ENCODE data around the gene TIGD2. TPM values are rescaled to one million over a fixed set of nuclear protein-coding genes. Genes with fewer than 3 reads are reported as not detected.

Gene TIGD2
- total and polyA plus RNA-seq, 2 experiments from 2014 or later = 2.1 to 6.7 TPM

- no peaks in the 10 kb centered on the region for H3K27me3 ChIP-seq (ENCODE audit: insufficient read depth)
- H3K27ac ChIP-seq (ENCODE audit: low read depth) = no peak overlapping the region
- no peaks in the 10 kb centered on the region for H4K20me1 ChIP-seq (replicated peaks; ENCODE audit: insufficient read depth)
- Mint-ChIP-seq H3K9me3 (peaks cover 20% of the 10 kb centered on the region; the same call in 2 of the 3 replicates), H3K4me1 (no peaks in the 10 kb centered on the region), H3K27me3 (ENCODE audit: insufficient read depth, low read depth, poor library complexity) (peaks cover 2% of the 10 kb centered on the region), H3K36me3 (ENCODE audit: low read depth) (peaks cover 13% of the 10 kb centered on the region), H3K27ac (no peak overlapping the region), H3K4me3 (no peak overlapping the region)
- 0 out of 2 replicates have a peak, but pooled peaks cover 4% of the 10 kb centered on the region for H3K9me2 ChIP-seq (ENCODE audit: insufficient read depth)
- H3K4me2 ChIP-seq = no peak overlapping the region
- no peaks in the 10 kb centered on the region for H3K4me1 ChIP-seq (ENCODE audit: insufficient read depth)
- no peaks in the 10 kb centered on the region for H3F3A ChIP-seq (replicated peaks; ENCODE audit: low read depth)
- H3K36me3 ChIP-seq (ENCODE audit: insufficient read depth) = no peaks in the 10 kb centered on the region
- no peak overlapping the region for H3K4me3 ChIP-seq
- ATAC-seq (no peak), DNase-seq (ENCODE audit: low spot score) (no peak)
- H3K79me2 ChIP-seq (replicated peaks; ENCODE audit: insufficient read depth) = no peaks in the 10 kb centered on the region
- no peak overlapping the region for H2AFZ ChIP-seq
- TF ChIP-seq CREB1 (CRISPR knock-in tag; IDR thresholded peaks at IDR 0.05; ENCODE audit: low read depth) = no peak
- TF ChIP-seq POLR2AphosphoS5 (IDR thresholded peaks at IDR 0.05; ENCODE audit: low read depth) = no peak
- no peak for TF ChIP-seq JUNB (IDR thresholded peaks at IDR 0.05; ENCODE audit: unreplicated experiment)
- TF ChIP-seq STAT1 (IDR thresholded peaks at IDR 0.05; ENCODE audit: unreplicated experiment) = no peak
Measured at GRCh38 chr4:89064848-89065247, 46.5 kb upstream of the TIGD2 start.

- ATAC-seq (no peak), DNase-seq (ENCODE audit: low spot score) (no peak)
- Histone ChIP-seq H3K9me2 (ENCODE audit: insufficient read depth) (0 out of 2 replicates have a peak, but pooled peaks cover 3% of the 10 kb centered on the region), H2AFZ (no peak overlapping the region), H3K4me1 (ENCODE audit: insufficient read depth) (no peaks in the 10 kb centered on the region), H3K36me3 (ENCODE audit: insufficient read depth) (no peaks in the 10 kb centered on the region), H3K79me2 (replicated peaks; ENCODE audit: insufficient read depth) (no peaks in the 10 kb centered on the region), H3K27me3 (ENCODE audit: insufficient read depth) (no peaks in the 10 kb centered on the region), H3K4me3 (no peak overlapping the region), H3K4me2 (no peak overlapping the region), H3K27ac (ENCODE audit: low read depth) (no peak overlapping the region), H3F3A (replicated peaks; ENCODE audit: low read depth) (no peaks in the 10 kb centered on the region), H4K20me1 (replicated peaks; ENCODE audit: insufficient read depth) (no peaks in the 10 kb centered on the region)
- Mint-ChIP-seq H3K9me3 (peaks cover 14% of the 10 kb centered on the region; the same call in 2 of the 3 replicates), H3K27ac (no peak overlapping the region), H3K36me3 (ENCODE audit: low read depth) (peaks cover 13% of the 10 kb centered on the region), H3K27me3 (ENCODE audit: insufficient read depth, low read depth, poor library complexity) (no peaks in the 10 kb centered on the region), H3K4me3 (no peak overlapping the region), H3K4me1 (no peaks in the 10 kb centered on the region)
- TF ChIP-seq ZNF114 (CRISPR knock-in tag; IDR thresholded peaks at IDR 0.05) = no peak
- no peak for TF ChIP-seq ZNF331 (CRISPR knock-in tag; IDR thresholded peaks at IDR 0.05; ENCODE audit: low read depth)
- TF ChIP-seq REST (IDR thresholded peaks at IDR 0.05; ENCODE audit: unreplicated experiment) = no peak
- TF ChIP-seq CREB1 (CRISPR knock-in tag; IDR thresholded peaks at IDR 0.05; ENCODE audit: low read depth) = no peak
- no peak for TF ChIP-seq NANOG (IDR thresholded peaks at IDR 0.05; ENCODE audit: borderline replicate concordance)
- TF ChIP-seq POLR2AphosphoS5 (IDR thresholded peaks at IDR 0.05; ENCODE audit: low read depth) = no peak
- TF ChIP-seq EZH2phosphoT487 (IDR thresholded peaks at IDR 0.05; ENCODE audit: unreplicated experiment) = no peak
- TF ChIP-seq EZH2 (IDR thresholded peaks at IDR 0.05; ENCODE audit: low read depth, unreplicated experiment) = no peak
- no peak for TF ChIP-seq ETS1 (IDR thresholded peaks at IDR 0.05)
- TF ChIP-seq ZNF462 (CRISPR knock-in tag; IDR thresholded peaks at IDR 0.05) = no peak
Measured at GRCh38 chr4:89067417-89067816, 43.9 kb upstream of the TIGD2 start.

Data from GM23338 (cell line).